MM.1S (cell line): ENCODE measurements around the gene ARIH1.
"Not testable (repeated sequence)": the region's sequence is repeated elsewhere in the genome, so short reads cannot be mapped to it uniquely, and the experiment has no call there.

Experiments
- DNase-seq: peaks from one replicate; pipeline ENCODE4 v3.0.0-alpha.2; 2015
- H2AFZ ChIP-seq: fragments of 300-600 bp; sonication (generic); 2 replicates; pipeline ENCODE4 v1.6.0; 2016; ENCODE audit warnings: antibody characterized with exemption, low read length
- H3F3A ChIP-seq: fragments of 300-600 bp; sonication (generic); 2 replicates; pipeline ENCODE4 v1.6.1; 2016; ENCODE audit warnings: mild to moderate bottlenecking, antibody characterized with exemption, low read length, moderate library complexity, mixed read lengths; ENCODE audit not compliant: insufficient read depth
- H3K27ac ChIP-seq: fragments of 300-600 bp; sonication (generic); 2 replicates; pipeline ENCODE4 v1.5.1; 2016; ENCODE audit warnings: mild to moderate bottlenecking, low read length
- H3K27me3 ChIP-seq: fragments of 300-600 bp; sonication (generic); replicated peaks from 2 replicates; pipeline ENCODE4 v1.6.0; 2016; ENCODE audit warnings: low read length; ENCODE audit not compliant: insufficient read depth
- H3K36me3 ChIP-seq: fragments of 300-600 bp; sonication (generic); replicated peaks from 2 replicates; pipeline ENCODE4 v1.6.1; 2016; ENCODE audit warnings: mild to moderate bottlenecking, low read length, mixed read lengths; ENCODE audit not compliant: insufficient read depth
- H3K4me1 ChIP-seq: fragments of 300-600 bp; sonication (generic); 2 replicates; pipeline ENCODE4 v1.6.1; 2016; ENCODE audit warnings: low read length, mixed read lengths
- H3K4me2 ChIP-seq: fragments of 300-600 bp; sonication (generic); 2 replicates; pipeline ENCODE4 v1.6.0; 2016; ENCODE audit warnings: low read depth, low read length
- H3K4me3 ChIP-seq: fragments of 300-600 bp; sonication (generic); 2 replicates; pipeline ENCODE4 v1.5.1; 2016; ENCODE audit warnings: low read length, mixed read lengths
- H3K79me2 ChIP-seq: fragments of 300-600 bp; sonication (generic); 2 replicates; pipeline ENCODE4 v1.6.1; 2016; ENCODE audit warnings: mixed run types, low read length, mixed read lengths
- H3K9ac ChIP-seq: fragments of 300-600 bp; sonication (generic); 2 replicates; pipeline ENCODE4 v1.6.1; 2016; ENCODE audit warnings: low read length, mixed read lengths
- H3K9me2 ChIP-seq: fragments of 300-600 bp; sonication (generic); replicated peaks from 2 replicates; pipeline ENCODE4 v1.6.1; 2016; ENCODE audit warnings: mild to moderate bottlenecking, low read length, mixed read lengths; ENCODE audit not compliant: insufficient read depth
- H3K9me3 ChIP-seq: fragments of 300-600 bp; sonication (generic); replicated peaks from 2 replicates; pipeline ENCODE4 v1.6.1; 2016; ENCODE audit warnings: mild to moderate bottlenecking, low read length, mixed read lengths; ENCODE audit not compliant: insufficient read depth
- H4K20me1 ChIP-seq: fragments of 300-600 bp; sonication (generic); 2 replicates; pipeline ENCODE4 v1.6.1; 2016; ENCODE audit warnings: mild to moderate bottlenecking, low read length, moderate library complexity, mixed read lengths; ENCODE audit not compliant: insufficient read depth
- CTCF ChIP-seq: fragments of 300-600 bp; sonication (generic); IDR thresholded peaks from 2 replicates; pipeline ENCODE4 v1.5.1; 2016; ENCODE audit warnings: antibody characterized with exemption, low read length, mixed read lengths
- EZH2 ChIP-seq: fragments of 300-600 bp; sonication (generic); optimal IDR thresholded peaks from 2 replicates; pipeline ENCODE3; 2017; ENCODE audit warnings: low read depth, mild to moderate bottlenecking, antibody characterized with exemption, low read length, mixed read lengths
- EZH2phosphoT487 ChIP-seq: fragments of 300-600 bp; sonication (generic); IDR thresholded peaks from 2 replicates; pipeline ENCODE4 v1.6.1; 2018; ENCODE audit warnings: antibody characterized with exemption, low read length

The ARIH1 gene

GRCh38 chr15:72604794-72605193 is 130.7 kb downstream of the ARIH1 start:
- H3K9me3 ChIP-seq = no peaks in the 10 kb centered on the region
- H3K9ac ChIP-seq = no peak overlapping the region
- no peak for DNase-seq
- no peak overlapping the region for H3K4me3 ChIP-seq
- no peaks in the 10 kb centered on the region for H3F3A ChIP-seq
- no peaks in the 10 kb centered on the region for H3K9me2 ChIP-seq
- H4K20me1 ChIP-seq = no peaks in the 10 kb centered on the region
- H3K27me3 ChIP-seq = no peaks in the 10 kb centered on the region
- H3K4me1 ChIP-seq = no peaks in the 10 kb centered on the region
- no peaks in the 10 kb centered on the region for H3K36me3 ChIP-seq
- H2AFZ ChIP-seq = no peak overlapping the region
- no peak overlapping the region for H3K4me2 ChIP-seq
- no peaks in the 10 kb centered on the region for H3K79me2 ChIP-seq
- no peak overlapping the region for H3K27ac ChIP-seq
- TF ChIP-seq EZH2phosphoT487 (no peak), CTCF (no peak), EZH2 (no peak)

- H3K79me2 ChIP-seq, H3K9me3 ChIP-seq, H3K27ac ChIP-seq, H3K9me2 ChIP-seq, H2AFZ ChIP-seq, H3K27me3 ChIP-seq, H3K36me3 ChIP-seq, H3K4me3 ChIP-seq, H4K20me1 ChIP-seq, H3F3A ChIP-seq, H3K4me1 ChIP-seq, DNase-seq, H3K9ac ChIP-seq, H3K4me2 ChIP-seq: not testable (repeated sequence)
These were observed 134.0 kb downstream of the ARIH1 start for GRCh38 chr15:72608084-72608483.

GRCh38 chr15:72609862-72610261 is 135.7 kb downstream of the ARIH1 start:
- H3K9me3 ChIP-seq = no peaks in the 10 kb centered on the region

GRCh38 chr15:72612324-72612723 is 138.2 kb downstream of the ARIH1 start:
- H3K4me1 ChIP-seq = peaks cover 20% of the 10 kb centered on the region
- not testable (repeated sequence) for H3K79me2 ChIP-seq, H3K9me2 ChIP-seq, DNase-seq, H3K9me3 ChIP-seq, H3K27me3 ChIP-seq, H3K4me3 ChIP-seq, H3F3A ChIP-seq, H3K4me2 ChIP-seq, H3K27ac ChIP-seq, H3K36me3 ChIP-seq, H3K9ac ChIP-seq, H4K20me1 ChIP-seq, H2AFZ ChIP-seq

More at GRCh38 chr15:72609862-72610261, 135.7 kb downstream of the ARIH1 start:
- Histone ChIP-seq H3K4me1 (0 out of 2 replicates have a peak, but pooled peaks cover 4% of the 10 kb centered on the region), H4K20me1 (no peaks in the 10 kb centered on the region), H3K9me2 (no peaks in the 10 kb centered on the region), H3K4me3 (no peak overlapping the region), H3K27ac (no peak overlapping the region), H2AFZ (no peak overlapping the region), H3K27me3 (no peaks in the 10 kb centered on the region), H3K36me3 (no peaks in the 10 kb centered on the region), H3K9ac (no peak overlapping the region), H3F3A (no peaks in the 10 kb centered on the region), H3K79me2 (no peaks in the 10 kb centered on the region), H3K4me2 (no peak overlapping the region)
- TF ChIP-seq EZH2phosphoT487 (no peak), CTCF (no peak), EZH2 (no peak)
- DNase-seq = no peak
